Mononuclear cell (primary cell): ENCODE data around the gene SLC8B1. TPM values are rescaled to one million over a fixed set of nuclear protein-coding genes. Genes with fewer than 3 reads are reported as not detected.
A peak's percentile ranks its signal among the peaks of the same experiment; 100 is the strongest.

Experiments used
- H3K27me3 ChIP-seq: 2 replicates; pipeline ENCODE4 v1.6.0; 2011; ENCODE audit warnings: low read length, control low read depth; ENCODE audit not compliant: insufficient read depth
- H3K4me1 ChIP-seq: 2 replicates; pipeline ENCODE4 v1.5.1; 2011; ENCODE audit warnings: mild to moderate bottlenecking, low read length, control low read depth; ENCODE audit not compliant: insufficient read depth
- H3K4me3 ChIP-seq: 2 replicates; pipeline ENCODE4 v1.5.1; 2011; ENCODE audit warnings: mild to moderate bottlenecking, low read length, moderate library complexity
- H3K9me3 ChIP-seq: 2 replicates; pipeline ENCODE4 v1.5.1; 2011; ENCODE audit warnings: low read depth, mild to moderate bottlenecking, control low read depth, low read length
- total RNA-seq: library from RNA; depleted of rRNA; stranded (reverse); fragments of >200 nt; gene quantifications from one replicate; pipeline ENCODE4 v1.2.3, GENCODE V29; 2012

Gene SLC8B1
- total RNA-seq, 1 donor: 51.2 TPM

GRCh38 chr12:113339540-113339939 lies 4.6 kb upstream of the SLC8B1 start:
- H3K4me1 ChIP-seq: peaks cover 22% of the 10 kb centered on the region
- H3K4me3 ChIP-seq: no peak overlapping the region

GRCh38 chr12:113333877-113334785 lies 778 bp downstream of the SLC8B1 start:
- Histone ChIP-seq H3K4me3 (peak overlapping the region; percentile 93), H3K9me3 (no peaks in the 10 kb centered on the region), H3K27me3 (no peaks in the 10 kb centered on the region), H3K4me1 (peaks cover 42% of the 10 kb centered on the region)

More at GRCh38 chr12:113339540-113339939, 4.6 kb upstream of the SLC8B1 start:
- no peaks in the 10 kb centered on the region for H3K27me3 ChIP-seq
- H3K9me3 ChIP-seq: no peaks in the 10 kb centered on the region

GRCh38 chr12:113333418-113333750 lies 1.5 kb downstream of the SLC8B1 start:
- H3K27me3 ChIP-seq: no peaks in the 10 kb centered on the region
- H3K4me1 ChIP-seq: peaks cover 42% of the 10 kb centered on the region
- H3K9me3 ChIP-seq: no peaks in the 10 kb centered on the region
- H3K4me3 ChIP-seq: peak overlapping the region; percentile 93

GRCh38 chr12:113332688-113333417 lies 2.1 kb downstream of the SLC8B1 start:
- Histone ChIP-seq H3K9me3 (no peaks in the 10 kb centered on the region), H3K27me3 (no peaks in the 10 kb centered on the region), H3K4me3 (peak overlapping the region; percentile 16), H3K4me1 (peaks cover 42% of the 10 kb centered on the region)

GRCh38 chr12:113330505-113330904 lies 4.4 kb downstream of the SLC8B1 start:
- no peaks in the 10 kb centered on the region for H3K9me3 ChIP-seq

GRCh38 chr12:113329791-113330417 lies 5.0 kb downstream of the SLC8B1 start:
- H3K4me3 ChIP-seq: no peak overlapping the region

More at GRCh38 chr12:113330505-113330904, 4.4 kb downstream of the SLC8B1 start:
- H3K4me1 ChIP-seq: peaks cover 35% of the 10 kb centered on the region
- no peak overlapping the region for H3K4me3 ChIP-seq
- H3K27me3 ChIP-seq: no peaks in the 10 kb centered on the region

DNA sequence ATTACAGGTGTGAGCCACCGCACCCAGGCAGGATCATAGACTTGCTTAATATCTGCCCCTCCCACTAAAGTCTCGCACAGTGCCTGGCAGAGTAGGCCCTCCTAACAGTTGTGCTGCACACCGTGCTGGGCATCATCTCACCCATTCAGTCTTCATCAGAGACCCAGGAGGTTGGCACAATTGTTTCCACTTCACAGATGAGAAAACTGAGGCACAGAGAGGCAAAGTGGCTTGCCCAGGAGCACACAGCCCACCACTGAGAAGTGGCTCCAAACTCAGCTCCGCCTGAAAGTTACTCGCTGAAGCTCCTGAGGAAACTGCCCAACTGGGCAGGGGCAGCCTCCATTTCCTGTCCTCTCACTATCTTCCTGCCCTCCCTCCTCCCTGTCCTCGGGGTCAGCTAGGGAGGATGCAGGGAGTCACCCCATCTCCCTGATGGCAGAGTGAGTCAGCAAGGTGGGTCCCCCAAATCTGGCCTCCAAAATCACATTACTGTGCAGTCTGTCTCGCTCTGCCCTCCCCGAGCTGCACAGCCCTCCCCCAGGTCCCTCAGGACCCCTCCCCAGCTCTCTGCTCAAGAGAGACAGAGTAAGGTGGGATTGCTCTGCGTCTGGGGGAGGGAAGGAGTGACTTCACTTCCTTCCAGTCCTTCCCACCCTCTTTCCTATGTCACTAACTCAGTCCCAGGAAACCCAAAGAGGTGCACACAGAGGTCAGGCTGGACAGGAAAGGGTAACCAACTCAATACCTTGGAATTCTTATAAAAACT lies 5.7 kb downstream of the SLC8B1 start:
- H3K4me3 ChIP-seq: no peak overlapping the region
- no peaks in the 10 kb centered on the region for H3K9me3 ChIP-seq
- no peaks in the 10 kb centered on the region for H3K27me3 ChIP-seq
- H3K4me1 ChIP-seq: peaks cover 25% of the 10 kb centered on the region

More at GRCh38 chr12:113329791-113330417, 5.0 kb downstream of the SLC8B1 start:
- Histone ChIP-seq H3K4me1 (peaks cover 30% of the 10 kb centered on the region), H3K9me3 (no peaks in the 10 kb centered on the region), H3K27me3 (no peaks in the 10 kb centered on the region)

DNA sequence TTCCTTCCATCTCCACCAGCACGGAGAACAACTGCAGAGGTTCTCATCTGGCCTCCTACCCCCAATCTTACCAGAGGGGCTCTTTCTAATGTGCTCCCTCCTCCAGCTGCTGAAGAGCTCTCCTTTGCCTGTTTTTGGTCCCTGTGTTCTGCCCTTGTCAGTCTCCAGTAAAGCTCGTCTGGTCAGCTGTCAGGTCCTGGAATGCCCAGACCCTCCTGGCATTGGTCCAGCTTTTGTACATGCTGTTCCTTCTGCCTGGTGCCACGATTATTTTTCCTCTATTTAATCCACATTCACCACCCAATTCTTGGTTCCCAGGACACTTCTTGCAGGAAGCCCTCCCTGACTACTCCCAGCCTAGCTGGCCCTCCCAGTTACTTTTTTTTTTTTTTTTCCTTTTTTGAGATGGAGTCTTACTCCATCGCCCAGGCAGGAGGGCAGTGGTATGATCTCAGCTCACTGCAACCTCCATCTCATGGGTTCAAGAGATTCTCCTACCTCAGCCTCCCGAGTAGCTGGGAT lies 6.5 kb downstream of the SLC8B1 start:
- Histone ChIP-seq H3K27me3 (no peaks in the 10 kb centered on the region), H3K4me3 (no peak overlapping the region), H3K4me1 (peaks cover 17% of the 10 kb centered on the region), H3K9me3 (no peaks in the 10 kb centered on the region)

GRCh38 chr12:113326775-113327395 lies 8.0 kb downstream of the SLC8B1 start:
- H3K4me3 ChIP-seq: no peak overlapping the region
- no peaks in the 10 kb centered on the region for H3K9me3 ChIP-seq
- peaks cover 2% of the 10 kb centered on the region for H3K4me1 ChIP-seq
- no peaks in the 10 kb centered on the region for H3K27me3 ChIP-seq

GRCh38 chr12:113325916-113326315 lies 9.0 kb downstream of the SLC8B1 start:
- H3K4me1 ChIP-seq: no peaks in the 10 kb centered on the region
- H3K27me3 ChIP-seq: no peaks in the 10 kb centered on the region
- no peaks in the 10 kb centered on the region for H3K9me3 ChIP-seq
- no peak overlapping the region for H3K4me3 ChIP-seq

DNA sequence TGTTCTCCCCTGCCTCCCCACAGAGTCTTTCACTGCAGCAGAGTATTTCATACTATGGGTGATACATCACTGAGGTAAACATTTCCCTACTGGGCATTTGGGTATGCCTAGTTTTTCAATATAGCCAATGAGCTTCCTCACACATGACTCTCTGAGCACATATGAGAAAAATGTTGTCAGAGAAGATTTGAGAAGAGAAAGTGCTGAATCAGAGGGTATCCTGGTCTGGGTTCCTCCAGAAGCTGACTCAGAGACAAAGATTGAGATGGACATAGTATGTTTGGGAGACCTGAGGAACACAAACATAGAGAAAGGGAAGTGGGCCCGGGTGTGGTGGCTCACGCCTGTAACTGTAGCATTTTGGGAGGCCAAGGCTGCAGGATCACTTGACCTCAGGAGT lies 12.6 kb downstream of the SLC8B1 start:
- Histone ChIP-seq H3K9me3 (no peaks in the 10 kb centered on the region), H3K4me3 (no peak overlapping the region), H3K27me3 (no peaks in the 10 kb centered on the region), H3K4me1 (no peaks in the 10 kb centered on the region)

- Histone ChIP-seq H3K4me3 (no peak overlapping the region), H3K4me1 (no peaks in the 10 kb centered on the region), H3K27me3 (no peaks in the 10 kb centered on the region), H3K9me3 (no peaks in the 10 kb centered on the region)
Measured at GRCh38 chr12:113320401-113320800, 14.5 kb downstream of the SLC8B1 start.

DNA sequence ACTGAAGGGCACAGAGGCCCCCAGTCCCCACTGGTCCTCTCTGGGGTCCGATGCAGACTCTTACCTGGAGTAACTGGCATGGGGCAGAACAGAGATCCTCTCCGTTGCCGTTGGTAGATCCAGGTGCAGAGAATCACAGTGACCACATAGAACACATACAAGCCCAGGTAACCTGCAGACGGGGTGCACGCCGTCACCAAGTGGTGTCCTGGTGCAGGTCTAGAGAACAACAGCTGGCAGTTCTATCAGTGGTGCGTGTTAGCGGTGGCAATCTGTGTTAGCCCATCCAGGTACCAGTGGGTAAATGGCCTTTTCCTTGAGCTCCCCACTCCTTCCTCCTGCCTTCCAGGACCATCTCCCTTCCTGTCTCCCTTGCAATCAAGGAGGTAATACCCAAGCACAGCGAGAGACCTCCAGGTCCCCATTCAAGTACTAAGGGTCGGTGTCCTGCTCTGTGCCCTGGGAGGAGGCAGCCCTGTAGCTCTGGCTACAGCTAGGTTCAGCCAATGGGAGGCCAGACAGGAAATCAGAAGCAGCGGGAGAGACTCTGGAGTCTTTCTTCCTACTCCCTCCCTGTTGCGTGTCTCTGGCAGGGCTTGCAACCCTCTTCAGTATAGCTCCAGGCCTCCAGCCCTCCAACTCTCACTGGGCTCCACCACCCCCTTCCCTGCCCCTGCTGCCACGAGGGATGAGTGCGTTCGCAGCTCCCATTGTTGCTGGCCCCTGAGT lies 15.8 kb downstream of the SLC8B1 start:
- H3K27me3 ChIP-seq: no peaks in the 10 kb centered on the region
- H3K4me3 ChIP-seq: no peak overlapping the region
- no peaks in the 10 kb centered on the region for H3K9me3 ChIP-seq
- H3K4me1 ChIP-seq: no peaks in the 10 kb centered on the region
